ENCODE data around the gene NUP58. TPM values are rescaled to one million over a fixed set of nuclear protein-coding genes. Genes with fewer than 3 reads are reported as not detected.

NUP58 gene
- total and polyA plus RNA-seq, 4 donors, result 6.5 to 43.3 (median 16.0) TPM

DNA sequence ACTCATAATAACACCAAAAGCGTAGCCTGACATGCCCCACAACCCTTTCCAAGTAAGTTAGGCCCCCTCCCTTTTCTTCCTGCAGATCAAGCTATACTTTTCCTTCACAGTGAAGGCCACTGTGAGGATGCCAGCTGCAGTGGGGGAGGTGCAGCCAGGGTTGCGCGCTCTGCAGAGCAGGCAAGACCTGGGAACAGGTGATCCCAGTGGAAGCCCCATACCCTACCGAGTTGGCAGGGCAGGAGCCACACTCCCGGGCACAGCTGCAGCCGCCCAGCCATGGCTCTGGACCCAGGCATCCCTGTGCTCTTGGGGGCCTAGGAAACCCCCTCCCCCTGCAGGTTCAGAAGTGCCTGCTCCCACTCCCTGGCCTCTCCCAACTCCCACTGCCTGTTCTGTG, 32.9 kb upstream of the NUP58 start:
- Histone ChIP-seq H3K27me3 (ENCODE audit: control insufficient read depth in 4 of 4, insufficient read depth in 4 of 4, low read length in 3 of 4) (no peaks in the 10 kb centered on the region), H3K27ac (ENCODE audit: low read depth in 1 of 2, low read length in 2 of 2) (no peak overlapping the region), H3K4me3 (ENCODE audit: low read depth in 1 of 3, low read length in 3 of 3) (no peak overlapping the region), H3K9me3 (ENCODE audit: control insufficient read depth in 4 of 4, low read length in 3 of 4) (no peaks in the 10 kb centered on the region), H3K4me1 (ENCODE audit: control insufficient read depth in 4 of 4, insufficient read depth in 4 of 4, low read length in 3 of 4) (no peaks in the 10 kb centered on the region), H3K36me3 (ENCODE audit: control insufficient read depth in 4 of 4, insufficient read depth in 3 of 4, low read depth in 1 of 4, low read length in 3 of 4) (peaks cover 0 to 29% (median 18%) of the 10 kb centered on the region in 4 donors), H3K9ac (ENCODE audit: low read depth in 1 of 2, low read length in 2 of 2) (no peak overlapping the region)
- DNase-seq (ENCODE audit: low spot score), result no peak
- WGBS, result 97% methylated on average over 6 of the region's 6 CpGs
- TF ChIP-seq SP1 (IDR thresholded peaks at IDR 0.05) (no peak), RAD21 (IDR thresholded peaks at IDR 0.05) (no peak), FOXA1 (IDR thresholded peaks at IDR 0.05) (no peak), ZBTB33 (IDR thresholded peaks at IDR 0.05) (no peak)
- TF ChIP-seq, protein P1, sequence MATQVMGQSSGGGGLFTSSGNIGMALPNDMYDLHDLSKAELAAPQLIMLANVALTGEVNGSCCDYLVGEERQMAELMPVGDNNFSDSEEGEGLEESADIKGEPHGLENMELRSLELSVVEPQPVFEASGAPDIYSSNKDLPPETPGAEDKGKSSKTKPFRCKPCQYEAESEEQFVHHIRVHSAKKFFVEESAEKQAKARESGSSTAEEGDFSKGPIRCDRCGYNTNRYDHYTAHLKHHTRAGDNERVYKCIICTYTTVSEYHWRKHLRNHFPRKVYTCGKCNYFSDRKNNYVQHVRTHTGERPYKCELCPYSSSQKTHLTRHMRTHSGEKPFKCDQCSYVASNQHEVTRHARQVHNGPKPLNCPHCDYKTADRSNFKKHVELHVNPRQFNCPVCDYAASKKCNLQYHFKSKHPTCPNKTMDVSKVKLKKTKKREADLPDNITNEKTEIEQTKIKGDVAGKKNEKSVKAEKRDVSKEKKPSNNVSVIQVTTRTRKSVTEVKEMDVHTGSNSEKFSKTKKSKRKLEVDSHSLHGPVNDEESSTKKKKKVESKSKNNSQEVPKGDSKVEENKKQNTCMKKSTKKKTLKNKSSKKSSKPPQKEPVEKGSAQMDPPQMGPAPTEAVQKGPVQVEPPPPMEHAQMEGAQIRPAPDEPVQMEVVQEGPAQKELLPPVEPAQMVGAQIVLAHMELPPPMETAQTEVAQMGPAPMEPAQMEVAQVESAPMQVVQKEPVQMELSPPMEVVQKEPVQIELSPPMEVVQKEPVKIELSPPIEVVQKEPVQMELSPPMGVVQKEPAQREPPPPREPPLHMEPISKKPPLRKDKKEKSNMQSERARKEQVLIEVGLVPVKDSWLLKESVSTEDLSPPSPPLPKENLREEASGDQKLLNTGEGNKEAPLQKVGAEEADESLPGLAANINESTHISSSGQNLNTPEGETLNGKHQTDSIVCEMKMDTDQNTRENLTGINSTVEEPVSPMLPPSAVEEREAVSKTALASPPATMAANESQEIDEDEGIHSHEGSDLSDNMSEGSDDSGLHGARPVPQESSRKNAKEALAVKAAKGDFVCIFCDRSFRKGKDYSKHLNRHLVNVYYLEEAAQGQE (IDR thresholded peaks at IDR 0.05), result no peak

GRCh38 chr13:25276748-25277147, 24.7 kb upstream of the NUP58 start:
- no peaks in the 10 kb centered on the region for H3K9me3 ChIP-seq (ENCODE audit: control insufficient read depth in 4 of 4, low read length in 3 of 4)
- no peak overlapping the region for H3K9ac ChIP-seq (ENCODE audit: low read depth in 1 of 2, low read length in 2 of 2)
- DNase-seq (ENCODE audit: low spot score), result no peak
- WGBS, result 96% methylated on average over 2 of the region's 2 CpGs
- H3K36me3 ChIP-seq (ENCODE audit: control insufficient read depth in 4 of 4, insufficient read depth in 3 of 4, low read depth in 1 of 4, low read length in 3 of 4), result peaks cover 0 to 9% (median 4%) of the 10 kb centered on the region in 4 donors
- no peaks in the 10 kb centered on the region for H3K27me3 ChIP-seq (ENCODE audit: control insufficient read depth in 4 of 4, insufficient read depth in 4 of 4, low read length in 3 of 4)
- TF ChIP-seq HNF4G (IDR thresholded peaks at IDR 0.05) (no peak), RAD21 (IDR thresholded peaks at IDR 0.05) (no peak), JUND (IDR thresholded peaks at IDR 0.05) (no peak), NR2F2 (IDR thresholded peaks at IDR 0.05) (no peak)
- H3K27ac ChIP-seq (ENCODE audit: low read depth in 1 of 2, low read length in 2 of 2), result no peak overlapping the region
- H3K4me1 ChIP-seq (ENCODE audit: control insufficient read depth in 4 of 4, insufficient read depth in 4 of 4, low read length in 3 of 4), result peaks cover 0 to 2% (median 0%) of the 10 kb centered on the region in 4 donors
- no peak overlapping the region for H3K4me3 ChIP-seq (ENCODE audit: low read depth in 1 of 3, low read length in 3 of 3)

DNA sequence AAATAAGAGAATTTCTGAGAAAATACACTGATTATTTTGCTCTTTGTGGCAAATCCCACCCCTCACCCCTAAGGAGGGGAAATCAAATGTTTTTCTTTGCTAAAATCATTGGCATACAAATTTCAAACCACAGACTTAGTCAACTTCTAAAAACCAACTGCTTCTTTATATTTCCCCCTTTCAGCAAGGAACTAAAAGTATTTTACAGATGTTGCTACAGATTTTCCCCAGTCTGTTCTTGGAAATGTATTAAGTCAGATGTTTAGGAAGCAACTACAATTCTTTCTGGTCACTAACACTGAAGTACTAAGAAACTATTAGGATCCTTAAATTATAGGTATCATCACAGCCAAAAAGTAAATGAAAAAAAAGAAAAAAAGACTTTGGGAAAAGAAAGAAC, 21.0 kb upstream of the NUP58 start:
- Histone ChIP-seq H3K36me3 (ENCODE audit: control insufficient read depth in 4 of 4, insufficient read depth in 3 of 4, low read depth in 1 of 4, low read length in 3 of 4) (peaks cover 0 to 1% (median 0%) of the 10 kb centered on the region in 4 donors), H3K4me3 (ENCODE audit: low read depth in 1 of 3, low read length in 3 of 3) (no peak overlapping the region), H3K27me3 (ENCODE audit: control insufficient read depth in 4 of 4, insufficient read depth in 4 of 4, low read length in 3 of 4) (no peaks in the 10 kb centered on the region), H3K27ac (ENCODE audit: low read depth in 1 of 2, low read length in 2 of 2) (no peak overlapping the region), H3K9ac (ENCODE audit: low read depth in 1 of 2, low read length in 2 of 2) (no peak overlapping the region), H3K9me3 (ENCODE audit: control insufficient read depth in 4 of 4, low read length in 3 of 4) (no peaks in the 10 kb centered on the region), H3K4me1 (ENCODE audit: control insufficient read depth in 4 of 4, insufficient read depth in 4 of 4, low read length in 3 of 4) (peaks cover 0 to 4% (median under 1%) of the 10 kb centered on the region in 4 donors)
- no peak for DNase-seq (ENCODE audit: low spot score)
- TF ChIP-seq HNF4A (conservative IDR thresholded peaks at IDR 0.05) (no peak), RAD21 (IDR thresholded peaks at IDR 0.05) (no peak), GABPA (IDR thresholded peaks at IDR 0.05 in 1 of 2, conservative IDR thresholded peaks at IDR 0.05 in 1 of 2) (no peak)
